Activated T-helper 9 cell treated with anti-CD3 and anti-CD28 coated beads, Interleukin-2, amount 50 U/mL, for 16 hours (primary cell): Measurements from ENCODE around the gene CLTRN.
"Not testable (repeated sequence)": the region's sequence is repeated elsewhere in the genome, so short reads cannot be mapped to it uniquely, and the experiment has no call there.

Experiments
- DNase-seq: peaks from one replicate; pipeline ENCODE4 v3.0.0-alpha.2; 2020; ENCODE audit warnings: low read depth

Gene CLTRN

GRCh38 chrX:15647510-15647909, 17.1 kb downstream of the CLTRN start:
- DNase-seq, result not testable (repeated sequence)

- DNase-seq, result no peak
Observed at GRCh38 chrX:15646543-15646942, 18.1 kb downstream of the CLTRN start.

- DNase-seq, result no peak
Observed at GRCh38 chrX:15646031-15646430, 18.6 kb downstream of the CLTRN start.

- DNase-seq, result no peak
Observed at GRCh38 chrX:15645266-15645665, 19.3 kb downstream of the CLTRN start.

GRCh38 chrX:15644560-15644872, 20.1 kb downstream of the CLTRN start:
- no peak for DNase-seq

- DNase-seq, result no peak
Observed at GRCh38 chrX:15643786-15644559, 20.6 kb downstream of the CLTRN start.

- no peak for DNase-seq
Observed at GRCh38 chrX:15631637-15632036, 33.0 kb downstream of the CLTRN start.

GRCh38 chrX:15623054-15623453, 41.6 kb downstream of the CLTRN start:
- no peak for DNase-seq

GRCh38 chrX:15619053-15619755, 45.4 kb downstream of the CLTRN start:
- no peak for DNase-seq

- no peak for DNase-seq
Observed at GRCh38 chrX:15617111-15617510, 47.5 kb downstream of the CLTRN start.

GRCh38 chrX:15616531-15616930, 48.1 kb downstream of the CLTRN start:
- DNase-seq, result no peak

GRCh38 chrX:15607067-15607466, 57.5 kb downstream of the CLTRN start:
- no peak for DNase-seq

- DNase-seq, result no peak
Observed at GRCh38 chrX:15606136-15606535, 58.5 kb downstream of the CLTRN start.

GRCh38 chrX:15605226-15605625, 59.4 kb downstream of the CLTRN start:
- no peak for DNase-seq

- no peak for DNase-seq
Observed at GRCh38 chrX:15602761-15603160, 61.8 kb downstream of the CLTRN start.

GRCh38 chrX:15601932-15602331, 62.7 kb downstream of the CLTRN start:
- no peak for DNase-seq

- no peak for DNase-seq
Observed at GRCh38 chrX:15600745-15601144, 63.9 kb downstream of the CLTRN start, which contains the start of gene ACE2. Gene ACE2, minus strand, starts transcription at chrX:15600960. Its CDS starts 49 bp downstream, at chrX:15600911.

- DNase-seq, result no peak
Observed at GRCh38 chrX:15600049-15600448, 64.6 kb downstream of the CLTRN start.

- DNase-seq, result no peak
Observed at GRCh38 chrX:15599461-15599860, 65.1 kb downstream of the CLTRN start.

GRCh38 chrX:15598026-15598425, 66.6 kb downstream of the CLTRN start:
- no peak for DNase-seq

GRCh38 chrX:15594371-15594770, 70.2 kb downstream of the CLTRN start:
- no peak for DNase-seq

- DNase-seq, result no peak
Observed at GRCh38 chrX:15579778-15580747, 84.5 kb downstream of the CLTRN start.
